T-cell (primary cell): Measurements from ENCODE around the gene TSPOAP1. TPM values are rescaled to one million over a fixed set of nuclear protein-coding genes. Genes with fewer than 3 reads are reported as not detected.

ENCODE experiments used
- ATAC-seq, 4 experiments: fragments of 200-7000 bp in 3 of 4; fragments of 150-1000 bp in 1 of 4; cut with Tn5 transposase; replicated peaks in 1 of 4; 1 replicate in 3 of 4; 2 replicates in 1 of 4; pipeline ENCODE4 v1.10.0; 2021; ENCODE audit warnings: moderate library complexity in 3 of 4, mild to moderate bottlenecking in 2 of 4, moderate number of reproducible peaks in 1 of 4
- CTCF ChIA-PET, 2 donors: fragments of 300-600 bp; sonication (Branson Sonifier 250); formaldehyde crosslinking; loops; one replicate each; lab custom pipeline; 2022; ENCODE audit warnings: antibody characterized with exemption in 2 of 2; lab: Charles Lee
- POLR2A ChIA-PET, 2 donors: fragments of 300-600 bp; sonication (Branson Sonifier 250); formaldehyde crosslinking; loops; one replicate each; lab custom pipeline; 2022; ENCODE audit warnings: antibody characterized with exemption in 2 of 2; lab: Charles Lee
- DNase-seq, 35 experiments: peaks; one replicate each; pipeline versions ENCODE4 v3.0.0 to v3.0.0-alpha.2; 2013 to 2023
- H3K27ac ChIP-seq: one replicate; pipeline ENCODE4 v1.5.1; 2013; ENCODE audit warnings: low read length
- H3K27me3 ChIP-seq, 2 experiments: replicated peaks in 1 of 2; 1 replicate in 1 of 2; 2 replicates in 1 of 2; pipeline versions ENCODE4 v1.6.1 to v1.7.0; 2013; ENCODE audit warnings: low read length in 1 of 2, mixed read lengths in 1 of 2; ENCODE audit not compliant: control insufficient read depth in 2 of 2, insufficient read depth in 2 of 2; ENCODE audit errors: extremely low read depth in 1 of 2
- H3K36me3 ChIP-seq, 2 donors: 1 replicate in 1 of 2; 2 replicates in 1 of 2; pipeline versions ENCODE4 v1.6.1 to v1.7.0; 2013; ENCODE audit warnings: low read length in 1 of 2; ENCODE audit not compliant: control insufficient read depth in 2 of 2, insufficient read depth in 1 of 2; ENCODE audit errors: extremely low read depth in 1 of 2
- H3K4me1 ChIP-seq, 2 experiments: 1 replicate in 1 of 2; 2 replicates in 1 of 2; pipeline versions ENCODE4 v1.6.1 to v1.7.0; 2013; ENCODE audit warnings: low read length in 2 of 2, mixed read lengths in 1 of 2; ENCODE audit not compliant: insufficient read depth in 2 of 2, control insufficient read depth in 1 of 2; ENCODE audit errors: extremely low read depth in 1 of 2
- H3K4me3 ChIP-seq, 2 donors: 1 replicate in 1 of 2; 2 replicates in 1 of 2; pipeline versions ENCODE4 v1.5.1 to v1.7.0; 2013; ENCODE audit warnings: mild to moderate bottlenecking in 2 of 2, low read length in 1 of 2, moderate library complexity in 1 of 2; ENCODE audit not compliant: control insufficient read depth in 1 of 2; ENCODE audit errors: extremely low read depth in 1 of 2
- H3K9me3 ChIP-seq: 2 replicates; pipeline ENCODE4 v1.7.0; 2013
- H3K27ac Mint-ChIP-seq, 2 donors: one replicate each; pipeline ENCODE4 v1.8.0; 2020 to 2021; ENCODE audit warnings: mild to moderate bottlenecking in 2 of 2, mixed read lengths in 2 of 2
- H3K27me3 Mint-ChIP-seq, 2 donors: one replicate each; pipeline ENCODE4 v1.8.0; 2021 to 2022; ENCODE audit warnings: mixed read lengths in 2 of 2
- H3K36me3 Mint-ChIP-seq: one replicate; pipeline ENCODE4 v1.8.0; 2021; ENCODE audit warnings: mixed read lengths
- H3K4me1 Mint-ChIP-seq, 3 donors: one replicate each; pipeline ENCODE4 v1.8.0; 2020 to 2022; ENCODE audit warnings: mixed read lengths in 3 of 3, mild to moderate bottlenecking in 1 of 3
- H3K4me3 Mint-ChIP-seq, 3 donors: one replicate each; pipeline ENCODE4 v1.8.0; 2020 to 2022; ENCODE audit warnings: mild to moderate bottlenecking in 3 of 3, mixed read lengths in 3 of 3, moderate library complexity in 3 of 3
- H3K9me3 Mint-ChIP-seq, 3 donors: one replicate each; pipeline ENCODE4 v1.8.0; 2020 to 2022; ENCODE audit warnings: mixed read lengths in 3 of 3
- WGBS: methylation state at CpG from one replicate; pipeline ENCODE4 v1.1.5; 2013; ENCODE audit warnings: missing lambda C conversion rate; ENCODE audit not compliant: insufficient coverage; 5-methylcytosine and 5-hydroxymethylcytosine counted together
- total RNA-seq, 35 experiments: library from RNA in 6 of 35; stranded (reverse) in 6 of 35; fragments of 120-200 nt in 1 of 35; gene quantifications; one replicate each; pipeline versions ENCODE4 v1.2.1 to v1.2.4 and lab custom pipeline; 2013 to 2026

Gene TSPOAP1
- total RNA-seq, 5 donors from 2014 or later (not counting 1 experiment from before 2014, with no cell fraction given) = 15.6 to 62.7 (median 19.9) TPM

DNA sequence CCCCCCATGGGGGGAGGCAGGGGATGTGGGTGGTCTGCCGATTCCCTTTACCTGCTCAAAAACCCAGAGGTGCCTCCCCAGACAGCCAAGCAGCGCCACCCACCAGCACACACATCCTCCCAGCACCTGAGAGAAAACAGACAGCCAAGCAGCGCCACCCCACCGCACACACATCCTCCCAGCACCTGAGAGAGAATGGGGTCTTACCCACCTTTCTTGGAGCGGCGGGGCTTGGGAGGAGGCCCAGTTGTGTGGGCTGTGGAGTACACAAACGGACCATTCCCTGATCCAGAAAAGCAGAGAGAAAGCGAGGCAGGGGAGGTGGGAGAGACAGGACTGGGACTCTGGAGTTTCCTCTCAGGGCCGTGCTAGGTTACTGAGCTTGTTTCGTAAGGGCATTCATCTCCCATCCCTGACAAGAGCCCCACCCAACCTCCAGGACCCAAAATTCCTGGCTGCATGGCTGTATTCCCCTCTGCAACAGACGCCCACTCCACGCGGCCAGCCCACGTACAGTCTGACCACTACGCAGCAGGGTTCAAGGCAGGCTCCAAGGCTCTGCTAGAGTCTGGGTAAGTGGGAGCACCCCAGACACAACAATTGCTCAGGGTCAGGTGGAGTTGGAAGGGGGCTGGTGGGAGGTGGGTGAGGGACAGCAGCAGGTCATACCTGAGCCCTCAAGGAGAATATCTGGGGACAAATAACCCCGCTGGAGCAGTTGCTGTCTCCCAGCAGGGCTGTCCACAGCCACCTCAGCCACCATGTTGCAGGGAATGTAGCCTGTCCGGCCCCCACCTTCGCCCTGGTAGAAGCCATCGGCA, 22.3 kb downstream of the TSPOAP1 start:
- no peak overlapping the region for H3K27ac Mint-ChIP-seq
- peaks cover 0 to 9% of the 10 kb centered on the region in 2 experiments for H3K4me1 ChIP-seq
- H3K27ac ChIP-seq = no peak overlapping the region
- peaks cover 0 to 6% (median 5%) of the 10 kb centered on the region in 3 donors for H3K4me1 Mint-ChIP-seq
- POLR2A ChIA-PET = interaction anchor here in 1 of 2 donors (0.5 kb wide), 1 partner anchor 160 kb away, joined by 3 read pairs; no protein-coding TSS in a partner anchor
- DNase-seq (no peak), ATAC-seq (no peak)
- no peak overlapping the region for H3K4me3 ChIP-seq
- CTCF ChIA-PET = no interaction called here
- no peak overlapping the region for H3K4me3 Mint-ChIP-seq
- no peaks in the 10 kb centered on the region for H3K27me3 Mint-ChIP-seq
- 98% methylated on average over 11 of the region's 19 CpGs for WGBS
- no peaks in the 10 kb centered on the region for H3K27me3 ChIP-seq
- peaks cover 3% of the 10 kb centered on the region for H3K36me3 Mint-ChIP-seq
- H3K36me3 ChIP-seq = peaks cover 0 to 38% of the 10 kb centered on the region in 2 donors
- no peaks in the 10 kb centered on the region for H3K9me3 ChIP-seq
- no peaks in the 10 kb centered on the region for H3K9me3 Mint-ChIP-seq

GRCh38 chr17:58305626-58306025, 23.0 kb downstream of the TSPOAP1 start:
- peaks cover 0 to 35% of the 10 kb centered on the region in 2 donors for H3K36me3 ChIP-seq
- H3K27ac ChIP-seq = no peak overlapping the region
- CTCF ChIA-PET = interaction anchor here (0.6 to 1.3 kb wide), 2 partner anchors 27 to 180 kb away, joined by 3 to 5 read pairs; no protein-coding TSS in a partner anchor
- POLR2A ChIA-PET = no interaction called here
- H3K36me3 Mint-ChIP-seq = peaks cover 3% of the 10 kb centered on the region
- no peak overlapping the region for H3K27ac Mint-ChIP-seq
- H3K27me3 Mint-ChIP-seq = no peaks in the 10 kb centered on the region
- WGBS = 94% methylated on average over 6 of the region's 8 CpGs
- H3K9me3 Mint-ChIP-seq = no peaks in the 10 kb centered on the region
- H3K27me3 ChIP-seq = no peaks in the 10 kb centered on the region
- H3K4me1 Mint-ChIP-seq = peaks cover 0 to 6% (median 5%) of the 10 kb centered on the region in 3 donors
- H3K4me3 Mint-ChIP-seq = no peak overlapping the region
- DNase-seq (no peak), ATAC-seq (no peak)
- no peaks in the 10 kb centered on the region for H3K9me3 ChIP-seq
- peaks cover 0 to 9% of the 10 kb centered on the region in 2 experiments for H3K4me1 ChIP-seq
- H3K4me3 ChIP-seq = no peak overlapping the region

GRCh38 chr17:58304750-58305486, 23.7 kb downstream of the TSPOAP1 start:
- WGBS = 92% methylated on average over 10 of the region's 14 CpGs
- H3K9me3 Mint-ChIP-seq = no peaks in the 10 kb centered on the region
- Histone ChIP-seq H3K36me3 (peaks cover 0 to 33% of the 10 kb centered on the region in 2 donors), H3K4me3 (no peak overlapping the region), H3K27ac (no peak overlapping the region), H3K27me3 (no peaks in the 10 kb centered on the region), H3K9me3 (no peaks in the 10 kb centered on the region), H3K4me1 (peaks cover 0 to 9% of the 10 kb centered on the region in 2 experiments)
- no peak overlapping the region for H3K27ac Mint-ChIP-seq
- peaks cover 3% of the 10 kb centered on the region for H3K36me3 Mint-ChIP-seq
- H3K4me1 Mint-ChIP-seq = peaks cover 0 to 6% (median 5%) of the 10 kb centered on the region in 3 donors
- no peak for DNase-seq
- no peak for ATAC-seq
- ChIA-PET CTCF (interaction anchor here (0.6 to 2.4 kb wide), 7 partner anchors 10 to 183 kb away, joined by 3 to 12 read pairs (median 4); partner anchors contain the start of gene HSF5 (in 1 of the 2)), POLR2A (no interaction called here)
- no peaks in the 10 kb centered on the region for H3K27me3 Mint-ChIP-seq
- H3K4me3 Mint-ChIP-seq = no peak overlapping the region

- peak; percentile 85 to 90 (median 86) for ATAC-seq
- peaks cover 0 to 6% (median 5%) of the 10 kb centered on the region in 3 donors for H3K4me1 Mint-ChIP-seq
- H3K4me1 ChIP-seq = peaks cover 0 to 9% of the 10 kb centered on the region in 2 experiments
- no peak overlapping the region for H3K27ac ChIP-seq
- H3K27me3 ChIP-seq = no peaks in the 10 kb centered on the region
- peaks cover 0 to 25% of the 10 kb centered on the region in 2 donors for H3K36me3 ChIP-seq
- H3K9me3 Mint-ChIP-seq = no peaks in the 10 kb centered on the region
- no peaks in the 10 kb centered on the region for H3K9me3 ChIP-seq
- H3K27me3 Mint-ChIP-seq = no peaks in the 10 kb centered on the region
- H3K4me3 Mint-ChIP-seq = no peak overlapping the region
- no peak overlapping the region for H3K4me3 ChIP-seq
- peaks cover 1% of the 10 kb centered on the region for H3K36me3 Mint-ChIP-seq
- ChIA-PET POLR2A (no interaction called here), CTCF (interaction anchor here (0.8 to 2.4 kb wide), 8 partner anchors 14 to 184 kb away, joined by 3 to 12 read pairs (median 5); partner anchors contain the start of genes HSF5 (in 1 of the 2) and RNF43 (in 1 of the 2))
- 47% methylated on average over 5 of the region's 10 CpGs for WGBS
- no peak overlapping the region for H3K27ac Mint-ChIP-seq
- DNase-seq = peak in 34 of 35 experiments; percentile 28 to 73 (median 54)
Measured at GRCh38 chr17:58303971-58304749, 24.4 kb downstream of the TSPOAP1 start.

DNA sequence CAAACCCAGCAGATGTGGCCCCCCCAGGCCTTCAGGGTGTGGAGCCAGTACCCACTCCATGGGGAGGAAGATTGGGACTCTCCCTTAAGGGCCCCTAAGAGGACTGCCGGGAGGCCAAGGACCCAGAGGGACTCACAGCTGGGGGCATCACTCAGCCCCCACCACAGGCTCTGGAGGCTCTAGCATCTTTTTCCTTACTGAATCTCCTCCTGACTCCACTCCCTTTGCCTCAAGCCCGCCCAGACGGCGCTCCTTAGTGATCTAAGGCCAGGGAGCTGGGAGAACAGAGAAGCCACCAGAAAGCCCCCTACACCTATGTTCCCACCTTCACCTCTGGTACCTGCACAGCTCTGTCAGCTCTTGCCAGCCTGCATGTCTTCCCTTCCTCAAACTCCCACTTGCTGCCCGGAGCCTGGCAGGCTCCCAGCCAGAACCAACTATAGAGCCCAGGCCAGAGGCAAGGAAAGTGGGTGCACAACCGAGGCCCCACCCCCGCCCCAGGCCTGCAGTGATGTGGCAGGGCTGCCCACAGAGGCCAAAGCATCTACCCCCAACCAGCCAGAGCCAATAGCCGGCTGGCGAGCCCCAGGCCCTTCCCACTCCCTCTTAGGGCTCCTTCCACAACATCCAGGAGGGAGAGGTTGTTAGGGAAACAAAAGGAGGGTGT, 25.5 kb downstream of the TSPOAP1 start:
- no peaks in the 10 kb centered on the region for H3K36me3 Mint-ChIP-seq
- H3K27me3 ChIP-seq = no peaks in the 10 kb centered on the region
- H3K4me1 ChIP-seq = peaks cover 0 to 9% of the 10 kb centered on the region in 2 experiments
- peaks cover 0 to 16% of the 10 kb centered on the region in 2 donors for H3K36me3 ChIP-seq
- H3K9me3 Mint-ChIP-seq = no peaks in the 10 kb centered on the region
- H3K4me3 Mint-ChIP-seq = no peak overlapping the region
- peaks cover 0 to 6% (median 5%) of the 10 kb centered on the region in 3 donors for H3K4me1 Mint-ChIP-seq
- CTCF ChIA-PET = interaction anchor here in 1 of 2 donors (1.2 to 2.4 kb wide), 3 partner anchors 15 to 114 kb away, joined by 5 to 12 read pairs (median 6); partner anchors contain the start of gene RNF43
- no peak overlapping the region for H3K27ac ChIP-seq
- no peaks in the 10 kb centered on the region for H3K27me3 Mint-ChIP-seq
- 93% methylated on average over 2 of the region's 9 CpGs for WGBS
- DNase-seq (no peak), ATAC-seq (no peak)
- no peaks in the 10 kb centered on the region for H3K9me3 ChIP-seq
- POLR2A ChIA-PET = no interaction called here
- no peak overlapping the region for H3K4me3 ChIP-seq
- no peak overlapping the region for H3K27ac Mint-ChIP-seq
